GM19025 (cell line): ENCODE measurements around the gene CKAP2L.
"Not testable (repeated sequence)": the region's sequence is repeated elsewhere in the genome, so short reads cannot be mapped to it uniquely, and the experiment has no call there.

Experiments used
- ATAC-seq: cut with Tn5 transposase; IDR thresholded peaks from one replicate; pipeline ENCODE4 v1.9.1; 2021; ENCODE audit warnings: mild to moderate bottlenecking, low read depth, moderate library complexity; ENCODE audit not compliant: unreplicated experiment

CKAP2L gene

DNA sequence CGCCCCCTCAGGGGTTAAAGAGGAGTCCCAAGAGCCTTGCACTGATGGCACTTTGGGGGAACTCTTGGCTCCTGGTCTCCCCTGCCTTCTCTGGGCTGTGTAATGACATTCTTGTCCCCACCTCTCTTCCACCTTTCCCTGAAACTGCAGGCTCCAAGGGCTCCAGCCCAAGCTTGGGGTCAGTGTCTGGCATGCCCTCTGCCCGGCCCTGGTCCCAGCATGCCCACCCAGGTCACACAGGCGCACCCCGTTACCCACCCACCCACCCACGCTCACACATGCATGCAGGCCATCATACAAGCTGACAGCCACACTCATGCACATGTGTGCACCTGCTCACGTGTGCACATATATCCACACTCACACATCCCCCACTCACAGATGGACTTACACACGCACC lies 50.5 kb downstream of the CKAP2L start:
- ATAC-seq, result no peak

- ATAC-seq, result no peak
Measured at GRCh38 chr2:112713585-112713925, 50.9 kb downstream of the CKAP2L start.

- no peak for ATAC-seq
Measured at GRCh38 chr2:112712903-112713584, 51.4 kb downstream of the CKAP2L start.

DNA sequence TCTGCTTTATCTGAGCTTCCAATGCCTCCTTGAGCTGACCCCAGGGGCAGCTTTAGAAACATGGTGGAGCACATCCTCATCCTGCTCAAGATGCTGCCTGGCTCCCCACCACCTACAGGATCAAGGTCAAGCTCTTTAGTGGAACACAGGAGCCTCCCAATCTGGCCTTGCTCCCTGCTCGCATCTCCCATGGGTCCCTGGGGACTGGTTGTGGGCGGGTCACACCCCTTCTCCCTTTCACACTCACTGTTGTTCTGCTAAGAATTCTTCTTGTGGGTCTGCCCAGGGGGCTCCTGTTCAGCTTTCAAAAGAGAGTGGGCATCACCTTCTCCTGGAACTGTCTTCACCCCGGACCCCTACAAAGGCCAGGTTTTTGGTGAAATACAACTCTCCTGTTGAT lies 51.9 kb downstream of the CKAP2L start:
- no peak for ATAC-seq

DNA sequence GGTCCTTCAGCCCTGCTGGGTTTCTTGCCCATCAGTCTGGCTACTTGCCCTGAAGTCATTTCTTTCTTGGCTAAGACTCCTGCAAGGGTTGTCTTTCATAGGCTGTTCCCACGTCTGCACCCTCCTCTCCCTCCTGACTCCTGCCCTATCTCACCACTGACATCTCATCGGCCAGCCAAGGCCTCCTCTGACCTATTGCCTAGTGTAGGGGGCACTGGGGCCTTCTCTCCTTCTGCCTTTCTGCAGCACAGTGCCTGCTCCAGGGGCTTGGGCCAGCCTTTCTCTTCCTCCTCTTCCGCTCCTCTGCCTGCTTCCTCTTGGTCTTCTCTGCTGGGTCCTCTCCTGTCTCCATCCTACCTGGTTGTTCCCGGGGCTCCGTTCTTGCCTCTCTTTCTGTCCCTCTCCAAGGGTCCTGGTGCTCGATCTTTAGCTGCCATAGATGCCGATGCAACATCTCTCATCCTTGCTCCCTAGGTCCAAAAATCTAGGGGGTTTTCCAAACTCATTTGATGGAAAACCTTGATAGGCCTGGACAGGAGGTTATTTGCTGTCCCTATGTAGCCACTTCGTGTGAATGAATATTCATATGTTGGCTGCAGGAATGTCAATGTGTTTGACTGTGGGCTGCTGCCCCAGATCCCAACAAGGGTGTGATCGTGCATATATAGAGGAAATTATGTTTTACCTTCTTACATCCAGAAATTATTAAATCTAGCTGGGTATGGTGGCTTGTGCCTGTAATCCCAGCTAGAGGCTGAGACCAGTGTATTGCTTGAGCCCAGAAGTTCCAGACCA lies 53.3 kb downstream of the CKAP2L start:
- ATAC-seq, result no peak

DNA sequence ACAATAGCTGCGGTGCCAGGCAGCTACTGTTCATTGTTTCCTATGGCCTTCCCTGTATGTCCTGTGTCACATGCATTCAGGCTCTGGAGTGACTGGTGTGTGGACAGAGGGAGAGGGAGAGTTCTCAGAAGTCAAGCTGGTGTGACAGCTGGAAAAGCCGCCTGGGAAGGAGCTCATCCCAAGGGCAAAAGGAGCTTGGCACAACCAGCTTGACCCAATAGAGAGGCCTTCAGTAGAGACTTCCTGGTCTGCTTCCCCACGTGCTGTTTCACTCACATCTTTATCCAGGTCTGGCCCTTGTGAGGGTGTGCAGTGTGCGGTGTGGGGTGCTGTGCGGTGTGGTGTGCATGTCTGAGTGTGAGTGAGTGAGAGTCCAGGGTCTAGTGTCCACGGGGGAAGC lies 54.7 kb downstream of the CKAP2L start:
- no peak for ATAC-seq

- ATAC-seq, result no peak
Measured at GRCh38 chr2:112708968-112709367, 55.4 kb downstream of the CKAP2L start.

DNA sequence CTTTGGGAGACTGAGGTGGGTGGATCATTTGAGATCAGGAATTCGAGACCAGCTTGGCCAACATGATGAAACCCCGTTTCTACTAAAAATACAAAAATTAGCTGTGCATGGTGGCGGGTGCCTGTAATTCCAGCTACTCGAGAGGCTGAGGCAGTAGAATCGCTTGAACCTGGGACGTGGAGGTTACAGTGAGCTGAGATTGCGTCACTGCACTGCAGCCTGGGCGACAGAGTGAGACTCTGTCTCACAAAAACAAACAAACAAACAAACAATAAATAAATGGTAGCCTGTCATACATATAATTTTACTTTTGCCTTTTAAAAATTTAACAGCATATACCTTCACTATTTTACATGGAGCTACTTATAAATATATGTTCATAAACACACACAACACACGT lies 57.5 kb downstream of the CKAP2L start:
- ATAC-seq, result not testable (repeated sequence)

GRCh38 chr2:112706170-112706664 lies 58.2 kb downstream of the CKAP2L start:
- no peak for ATAC-seq

DNA sequence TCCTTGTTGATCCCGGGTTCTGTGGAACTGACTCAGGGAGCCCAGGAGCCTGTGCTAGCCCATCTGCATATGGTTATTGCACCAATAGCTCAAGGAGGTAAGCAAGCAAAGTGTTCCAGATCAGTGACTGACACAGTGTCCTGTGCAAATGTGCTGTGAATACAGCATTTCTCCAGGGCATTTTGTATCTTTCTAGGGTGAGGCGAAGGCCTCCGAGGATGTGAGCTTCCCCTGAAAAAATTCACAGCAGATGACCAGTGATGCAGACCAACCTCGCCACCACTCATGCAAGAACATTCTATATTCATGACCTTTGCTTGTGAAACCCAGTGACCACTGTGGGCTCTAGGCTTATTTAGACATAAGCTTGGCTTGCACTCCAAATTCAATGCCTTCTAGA lies 58.8 kb downstream of the CKAP2L start:
- no peak for ATAC-seq

GRCh38 chr2:112703684-112704083 lies 60.7 kb downstream of the CKAP2L start:
- no peak for ATAC-seq

DNA sequence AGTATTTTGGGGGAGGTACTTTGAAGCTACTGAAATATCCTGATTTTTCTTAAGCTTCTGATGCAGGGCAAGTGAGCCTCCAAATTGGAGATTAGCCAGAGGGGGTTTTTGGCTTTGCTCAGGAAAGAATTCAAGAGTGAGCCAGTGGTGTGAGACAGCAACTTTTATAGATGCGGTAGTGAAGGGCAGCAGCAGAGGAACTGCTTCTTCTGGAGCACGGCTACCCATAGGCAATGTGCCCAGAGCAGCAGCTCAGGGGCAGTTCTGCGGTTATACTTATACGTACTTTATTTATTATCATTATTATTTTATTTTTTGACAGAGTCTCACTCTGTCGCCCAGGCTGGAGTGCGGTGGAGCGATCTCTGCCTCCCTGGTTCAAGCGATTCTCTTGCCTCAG lies 63.4 kb downstream of the CKAP2L start:
- ATAC-seq, result no peak

DNA sequence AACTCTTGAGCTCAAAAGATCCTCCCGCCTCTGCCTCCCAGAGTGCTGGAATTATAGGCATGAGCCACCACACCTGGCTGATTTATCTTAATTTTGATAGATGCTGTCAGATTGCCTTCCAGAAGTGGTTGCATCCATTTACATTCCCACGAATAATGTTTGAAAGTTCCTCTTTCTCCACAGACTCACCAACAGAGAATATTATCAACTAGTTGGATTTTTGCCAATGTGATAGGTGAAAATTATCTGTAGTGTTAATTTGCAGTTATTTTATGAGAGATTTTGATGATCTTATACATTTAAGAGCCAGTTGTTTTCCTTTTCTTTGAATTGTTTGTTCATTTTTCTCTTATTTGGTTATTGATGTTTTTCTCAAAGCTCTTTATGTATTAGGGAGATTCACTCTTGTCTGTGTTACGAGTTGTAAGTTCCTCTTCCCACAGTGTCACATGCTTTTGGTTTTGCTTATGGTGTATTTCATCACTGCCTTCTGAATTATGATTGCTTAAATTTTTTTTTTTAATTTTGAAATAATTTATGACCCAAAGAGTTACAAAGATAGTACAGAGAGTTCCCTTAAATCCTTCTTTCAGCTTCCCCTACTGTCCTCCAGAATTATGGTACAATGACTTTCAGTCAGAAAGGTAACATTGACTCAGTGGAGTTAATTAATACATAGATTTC lies 64.3 kb downstream of the CKAP2L start:
- ATAC-seq, result no peak

DNA sequence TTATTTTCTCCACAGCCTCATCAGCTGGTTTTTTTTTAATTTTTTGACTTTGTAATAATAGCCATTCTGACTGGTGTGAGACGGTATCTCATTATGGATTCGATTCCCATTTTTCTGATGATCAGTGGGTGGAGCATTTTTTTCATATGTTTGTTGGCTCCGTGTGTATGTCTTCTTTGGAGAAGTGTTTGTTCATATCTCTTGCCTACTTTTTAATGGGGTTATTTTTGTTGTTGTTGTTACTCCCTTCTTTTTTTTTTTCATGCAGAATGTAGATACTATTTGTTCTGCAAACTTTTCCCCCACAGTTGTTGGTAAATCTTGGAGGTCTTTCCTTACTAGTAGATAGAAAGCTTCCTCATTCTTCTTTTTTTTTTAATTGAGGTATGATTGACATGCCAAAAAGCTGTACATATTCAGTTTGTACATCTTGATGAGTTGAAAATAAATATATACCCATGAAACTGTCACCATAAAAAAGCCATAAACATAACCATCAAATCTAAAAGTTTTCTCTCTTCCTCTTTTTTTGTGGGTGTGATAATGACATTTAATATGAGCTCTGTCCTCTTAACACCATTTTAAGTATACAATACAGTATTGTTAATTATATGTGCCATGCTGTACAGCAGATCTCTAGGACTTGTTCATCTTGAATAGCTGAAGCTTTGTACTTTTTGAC lies 65.4 kb downstream of the CKAP2L start:
- ATAC-seq, result no peak

DNA sequence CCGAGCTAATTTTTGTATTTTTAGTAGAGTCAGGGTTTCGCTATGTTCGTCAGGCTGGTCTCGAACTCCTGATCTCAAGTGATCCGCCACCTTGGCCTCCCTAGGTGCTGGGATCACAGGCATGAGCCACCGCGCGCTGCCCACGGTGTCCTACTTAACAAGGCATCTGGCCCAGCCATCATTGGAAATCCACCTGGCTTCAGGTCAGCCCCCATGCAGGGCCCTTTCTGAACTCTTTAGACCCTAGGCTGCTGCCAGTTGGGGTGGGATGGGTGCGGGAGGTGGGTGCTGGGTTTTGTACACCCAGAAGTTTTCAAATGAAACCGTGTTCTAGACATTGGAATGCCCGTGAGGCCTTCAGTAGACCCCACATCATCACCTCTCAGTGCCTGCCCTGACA lies 70.2 kb downstream of the CKAP2L start:
- ATAC-seq, result no peak

- ATAC-seq, result no peak
Measured at GRCh38 chr2:112693596-112693995, 70.8 kb downstream of the CKAP2L start.

GRCh38 chr2:112692918-112693317 lies 71.5 kb downstream of the CKAP2L start:
- ATAC-seq, result no peak

GRCh38 chr2:112692495-112692911 lies 71.9 kb downstream of the CKAP2L start:
- peak; percentile 93 for ATAC-seq

- ATAC-seq, result no peak
Measured at GRCh38 chr2:112691881-112692281, 72.5 kb downstream of the CKAP2L start.

DNA sequence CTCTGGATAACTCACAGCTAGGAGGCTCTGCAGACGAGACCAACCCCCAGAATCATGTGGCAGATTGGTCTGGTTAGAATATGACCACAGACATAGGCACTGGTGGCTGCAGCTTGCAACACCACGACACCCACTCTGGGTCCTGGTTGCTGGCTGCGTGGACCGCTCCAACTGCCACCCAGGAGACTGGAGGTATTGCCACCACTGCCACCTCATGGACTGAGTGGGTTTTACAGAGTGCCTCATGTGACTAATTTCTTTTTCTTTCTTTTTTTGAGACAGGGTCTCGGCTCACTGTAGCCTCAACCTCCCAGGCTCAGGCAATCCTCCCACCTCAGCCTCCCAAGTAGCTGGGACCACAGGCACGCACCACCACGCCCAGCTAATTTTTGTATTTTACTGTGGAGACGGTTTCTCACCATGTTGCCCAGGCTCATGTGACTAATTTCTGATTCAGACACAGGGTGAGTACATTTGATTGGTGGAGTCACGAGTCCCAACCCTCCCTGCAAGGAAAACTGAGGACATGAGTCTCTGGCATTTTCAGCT lies 73.5 kb downstream of the CKAP2L start:
- ATAC-seq, result no peak
